Activated CD4-positive, alpha-beta T cell treated with anti-CD3 and anti-CD28 coated beads, Interleukin-10, Interleukin-2, amounts not matched to agents 100 ng/mL and 50 ng/mL, durations not matched to agents 16 hours and 8 hours (primary cell): Measurements from ENCODE around the gene CDS2.

Source experiments
- DNase-seq: peaks from one replicate; pipeline ENCODE4 v3.0.0-alpha.2; 2020

CDS2 gene

GRCh38 chr20:5215672-5216304 is 89.0 kb downstream of the CDS2 start:
- DNase-seq, result no peak

GRCh38 chr20:5216663-5217062 is 89.9 kb downstream of the CDS2 start:
- DNase-seq, result no peak

- no peak for DNase-seq
Observed at GRCh38 chr20:5217616-5218015, 90.8 kb downstream of the CDS2 start.

- DNase-seq, result no peak
Observed at GRCh38 chr20:5220321-5221060, 93.7 kb downstream of the CDS2 start.

GRCh38 chr20:5221061-5221430 is 94.2 kb downstream of the CDS2 start:
- DNase-seq, result no peak

- DNase-seq, result peak; percentile 75
Observed at GRCh38 chr20:5222919-5223634, 96.3 kb downstream of the CDS2 start.

GRCh38 chr20:5230544-5230943 is 103.7 kb downstream of the CDS2 start:
- no peak for DNase-seq

- no peak for DNase-seq
Observed at GRCh38 chr20:5234158-5234557, 107.3 kb downstream of the CDS2 start.

GRCh38 chr20:5234978-5235377 is 108.2 kb downstream of the CDS2 start:
- DNase-seq, result no peak
